T-helper 1 cell (primary cell): ENCODE data around the gene NRCAM.

Source experiments
- DNase-seq, 5 donors: peaks; one replicate each; pipeline ENCODE4 v3.0.0-alpha.2; 2012 to 2020

NRCAM gene

DNA sequence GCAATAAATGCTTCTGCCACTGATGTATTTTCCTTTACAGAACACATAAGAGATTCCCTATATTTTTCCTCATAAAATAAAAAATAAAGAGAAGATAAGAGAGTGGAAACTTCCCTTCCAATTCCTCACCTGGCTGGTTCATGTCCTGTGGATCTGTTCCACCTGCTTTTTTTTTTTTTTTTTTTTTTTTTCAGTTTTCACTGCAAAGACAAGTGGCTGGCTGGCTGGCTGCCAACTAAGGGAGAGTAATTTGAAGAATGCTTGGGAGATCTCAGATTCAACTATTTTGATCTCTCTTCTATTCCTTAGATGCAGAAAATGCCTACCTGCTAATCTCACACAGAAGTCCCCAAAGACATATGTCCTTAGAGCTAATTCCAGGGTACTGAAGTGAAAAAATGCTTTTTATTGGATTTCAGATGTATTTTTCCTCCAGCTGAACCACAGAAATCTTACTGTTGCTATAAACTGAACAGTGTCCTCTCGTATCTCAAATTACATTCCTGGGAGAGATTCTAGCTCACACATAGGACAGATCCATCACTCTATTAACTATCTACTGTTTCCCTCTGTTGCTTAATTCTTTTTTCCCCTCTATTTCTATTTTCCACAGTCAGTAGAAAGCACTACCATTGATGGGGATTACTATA lies 120.8 kb downstream of the NRCAM start:
- DNase-seq: no peak

GRCh38 chr7:108332937-108333336 lies 123.3 kb downstream of the NRCAM start:
- no peak for DNase-seq

GRCh38 chr7:108331971-108332370 lies 124.3 kb downstream of the NRCAM start:
- DNase-seq: no peak

DNA sequence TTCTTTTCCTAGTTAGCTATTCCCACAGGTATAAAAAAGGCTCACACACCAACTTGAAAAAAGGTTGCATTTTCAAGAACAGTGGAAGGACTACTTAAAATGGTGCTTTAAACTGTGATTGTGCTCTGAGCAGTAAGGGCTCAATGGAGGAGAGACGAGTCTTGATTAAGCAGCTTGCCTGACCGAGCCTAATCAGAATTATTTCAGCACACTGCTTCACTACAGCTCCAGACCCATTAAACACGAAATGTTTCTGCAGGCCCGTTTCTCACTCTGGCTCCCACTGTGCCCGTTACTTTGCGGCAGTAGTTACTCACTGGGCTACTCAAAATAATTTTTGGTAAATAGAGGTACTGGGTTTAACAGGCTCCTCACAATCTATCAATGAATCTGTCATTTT lies 126.0 kb downstream of the NRCAM start:
- DNase-seq: no peak

DNA sequence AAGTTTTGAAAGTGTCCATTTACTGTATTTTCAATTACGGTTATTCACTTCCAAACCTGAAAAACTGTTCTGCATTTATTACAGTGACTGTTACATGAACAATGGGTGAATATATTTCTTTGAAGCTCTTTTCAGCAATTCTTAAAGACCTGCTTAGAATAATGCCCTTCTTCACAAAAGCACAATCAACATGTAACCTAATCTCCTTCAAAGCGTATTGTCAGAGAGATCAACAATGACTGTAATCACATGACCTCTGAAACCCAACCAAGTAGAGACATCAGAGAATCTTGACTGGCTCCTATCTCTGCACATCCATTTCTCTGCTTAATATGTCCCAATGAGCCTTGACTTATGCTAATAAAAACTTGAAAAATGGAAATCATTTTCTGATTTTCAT lies 126.7 kb downstream of the NRCAM start:
- DNase-seq: no peak

DNA sequence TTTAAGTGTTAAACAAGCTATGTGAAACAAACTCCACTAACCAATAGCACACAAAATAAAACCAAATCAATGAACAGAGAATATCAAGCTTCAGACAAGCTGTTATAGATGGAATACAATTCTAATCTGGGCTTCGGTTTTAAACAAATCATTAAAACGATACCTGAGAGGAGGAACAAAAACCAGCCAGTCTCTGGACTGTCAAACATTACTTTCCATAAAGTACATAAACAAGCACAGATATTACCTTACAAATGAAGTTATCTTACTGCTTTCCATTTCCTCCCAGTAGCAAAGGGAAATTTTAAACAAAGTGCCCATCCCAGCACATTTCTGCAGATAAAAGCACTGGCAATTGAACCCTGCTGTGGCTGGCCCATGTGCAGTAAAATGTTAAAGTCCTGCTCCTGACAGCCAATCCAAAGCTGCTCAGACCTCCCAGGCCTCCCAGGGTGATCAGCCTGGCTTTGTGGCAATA lies 128.0 kb downstream of the NRCAM start:
- no peak for DNase-seq

GRCh38 chr7:108327353-108327752 lies 128.9 kb downstream of the NRCAM start:
- no peak for DNase-seq

GRCh38 chr7:108326938-108327337 lies 129.3 kb downstream of the NRCAM start:
- no peak for DNase-seq

GRCh38 chr7:108324053-108325038 lies 131.9 kb downstream of the NRCAM start:
- no peak for DNase-seq

- no peak for DNase-seq
These were observed 133.1 kb downstream of the NRCAM start for GRCh38 chr7:108322925-108323832.

DNA sequence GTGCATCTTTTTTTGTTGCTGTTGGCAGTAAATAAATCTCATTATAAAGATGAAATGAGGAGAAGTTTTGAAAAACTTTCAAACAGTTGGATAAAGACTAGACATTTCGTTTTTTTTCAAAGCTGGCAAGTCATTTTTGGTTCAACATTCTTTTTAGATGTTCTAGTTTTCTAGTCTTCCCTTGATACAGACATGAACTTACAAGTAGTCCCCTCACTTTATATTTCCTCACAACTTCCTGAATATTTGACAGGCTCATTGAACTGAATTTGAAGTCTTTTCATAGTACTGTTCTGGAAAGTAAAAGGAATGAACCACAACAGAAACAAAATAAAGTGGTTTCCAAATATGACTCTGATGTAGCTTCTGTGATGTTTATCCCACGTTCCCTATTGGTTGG lies 134.2 kb downstream of the NRCAM start:
- no peak for DNase-seq

DNA sequence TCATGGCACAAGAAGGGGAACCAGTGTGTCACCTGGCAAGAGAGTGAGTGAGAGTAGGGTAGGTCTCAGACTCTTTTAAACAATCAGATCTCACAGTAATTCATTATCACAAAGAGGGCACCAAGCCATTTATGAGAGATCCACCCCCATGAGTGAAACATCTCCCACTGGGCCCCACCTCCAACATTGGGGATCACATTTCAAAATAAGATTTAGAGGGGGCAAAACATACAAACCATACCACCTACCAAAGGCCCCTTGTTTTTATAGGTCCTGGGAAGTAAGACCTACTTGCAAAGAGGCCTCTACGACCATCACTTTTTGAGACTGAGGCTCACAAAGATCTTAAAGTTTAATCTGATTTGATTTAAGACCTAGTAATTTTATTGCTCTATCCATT lies 134.9 kb downstream of the NRCAM start:
- DNase-seq: no peak

DNA sequence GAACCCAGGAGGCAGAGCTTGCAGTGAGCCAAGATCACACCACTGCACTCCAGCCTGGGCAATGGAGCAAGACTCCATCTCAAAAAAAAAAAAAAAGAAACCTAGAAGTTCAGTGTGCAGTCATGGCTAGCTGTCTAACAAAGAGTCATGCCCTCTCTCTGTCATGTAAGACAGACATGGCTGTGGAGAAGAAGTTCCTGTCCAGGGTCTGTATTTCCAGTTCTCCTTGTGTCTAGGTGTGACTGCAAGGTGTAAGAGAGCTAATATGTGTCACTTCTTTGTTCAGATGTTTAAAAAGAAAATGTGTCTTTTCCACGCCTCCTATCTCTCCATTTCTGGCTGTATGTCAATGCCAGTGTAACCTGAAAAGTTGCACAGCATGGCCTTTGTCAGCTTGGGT lies 139.5 kb downstream of the NRCAM start:
- DNase-seq: no peak

GRCh38 chr7:108314551-108314950 lies 141.7 kb downstream of the NRCAM start:
- DNase-seq: no peak

- DNase-seq: no peak
These were observed 142.2 kb downstream of the NRCAM start for GRCh38 chr7:108314049-108314448.

DNA sequence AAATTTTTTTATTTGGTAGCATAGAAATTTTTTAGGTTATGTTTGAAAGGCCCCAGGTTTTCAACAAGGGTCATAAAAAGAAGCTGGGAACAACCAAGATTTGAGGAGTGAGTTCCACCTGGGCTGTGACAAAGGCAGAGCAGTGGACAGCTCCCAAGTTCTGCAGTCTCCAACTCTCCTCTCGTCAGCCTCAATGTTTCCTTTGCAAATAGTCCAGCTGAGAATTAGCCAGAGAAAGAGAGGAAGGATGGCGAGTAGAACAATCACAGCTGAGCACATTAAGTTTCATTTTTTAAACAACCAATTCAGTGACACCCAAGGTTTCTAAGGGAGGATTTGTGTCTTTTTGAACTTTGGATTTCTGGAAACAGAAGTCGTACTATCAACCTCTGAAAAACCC lies 143.2 kb downstream of the NRCAM start:
- no peak for DNase-seq

- no peak for DNase-seq
These were observed 144.6 kb downstream of the NRCAM start for GRCh38 chr7:108311446-108312168.

- DNase-seq: no peak
These were observed 145.9 kb downstream of the NRCAM start for GRCh38 chr7:108310351-108310750.

DNA sequence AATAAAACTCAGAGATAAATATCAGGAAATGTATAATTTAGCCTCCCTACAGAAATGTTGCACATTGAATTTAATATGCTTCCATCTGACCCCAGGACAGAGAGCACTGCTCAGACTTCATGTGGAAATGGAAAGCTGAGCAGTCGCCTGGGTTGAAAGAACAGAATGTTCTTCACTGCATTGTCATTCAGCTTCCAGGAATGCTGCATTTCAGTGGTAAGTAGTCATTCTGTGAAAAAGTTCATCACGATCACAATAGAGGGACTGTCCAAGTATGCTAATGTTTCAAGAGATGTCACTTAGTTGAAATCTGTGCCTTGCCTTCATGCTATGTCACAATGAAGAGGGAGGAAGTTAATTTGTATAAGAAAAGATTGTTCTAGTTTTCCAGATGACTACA lies 147.3 kb downstream of the NRCAM start:
- DNase-seq: no peak

GRCh38 chr7:108308276-108308675 lies 148.0 kb downstream of the NRCAM start:
- no peak for DNase-seq

- no peak for DNase-seq
These were observed 148.6 kb downstream of the NRCAM start for GRCh38 chr7:108307595-108307994.

GRCh38 chr7:108307194-108307593 lies 149.0 kb downstream of the NRCAM start:
- no peak for DNase-seq
